HepG2 (cell line): ENCODE measurements around the gene CMTM1. TPM values are rescaled to one million over a fixed set of nuclear protein-coding genes. Genes with fewer than 3 reads are reported as not detected.

Source experiments
- ARID3A ChIP-seq: IDR thresholded peaks from 2 replicates; pipeline ENCODE4 v1.6.1; 2012; ENCODE audit warnings: low read depth, low read length, improper control_type of control experiment
- EHMT2 ChIP-seq: fragments of 200-600 bp; sonication (generic); IDR thresholded peaks from 2 replicates; pipeline ENCODE4 v1.7.0; 2017; ENCODE audit warnings: antibody characterized with exemption, low read depth, low read length, borderline replicate concordance
- ELF4 ChIP-seq: sonication (generic); formaldehyde crosslinking; IDR thresholded peaks from 2 replicates; pipeline ENCODE4 v1.5.0; 2020; ENCODE audit warnings: missing genetic modification reagents, mild to moderate bottlenecking, moderate library complexity, borderline replicate concordance
- FIP1L1 ChIP-seq: fragments of 200-400 bp; formaldehyde crosslinking; IDR thresholded peaks from 2 replicates; pipeline ENCODE4 v1.6.1; 2018; ENCODE audit warnings: low read depth, mild to moderate bottlenecking, low read length, moderate library complexity, borderline replicate concordance; ENCODE audit not compliant: insufficient read depth
- FOXO1 ChIP-seq: sonication (generic); formaldehyde crosslinking; IDR thresholded peaks from 2 replicates; pipeline ENCODE4 v1.4.0; 2020; ENCODE audit warnings: missing genetic modification reagents
- GATA4 ChIP-seq: sonication (generic); IDR thresholded peaks from 2 replicates; pipeline ENCODE4 v1.6.1; 2016; ENCODE audit warnings: antibody characterized with exemption, low read depth, borderline replicate concordance
- HOXA5 ChIP-seq: sonication (generic); formaldehyde crosslinking; IDR thresholded peaks from 2 replicates; pipeline ENCODE4 v1.4.0; 2020; ENCODE audit warnings: missing genetic modification reagents
- MAFF ChIP-seq: IDR thresholded peaks from 2 replicates; pipeline ENCODE4 v1.6.1; 2011; ENCODE audit warnings: low read depth, low read length, improper control_type of control experiment
- PHF20 ChIP-seq: sonication (generic); formaldehyde crosslinking; IDR thresholded peaks from 2 replicates; pipeline ENCODE4 v1.5.0; 2020; ENCODE audit warnings: mild to moderate bottlenecking, missing genetic modification reagents
- RBAK ChIP-seq: sonication (generic); formaldehyde crosslinking; IDR thresholded peaks from 2 replicates; pipeline ENCODE4 v1.5.1; 2020; ENCODE audit warnings: mild to moderate bottlenecking, missing genetic modification reagents
- RFXANK ChIP-seq: IDR thresholded peaks from 2 replicates; pipeline ENCODE4 v1.6.1; 2016
- SAP130 ChIP-seq: IDR thresholded peaks from 2 replicates; pipeline ENCODE4 v1.6.1; 2016; ENCODE audit warnings: low read depth
- SIN3B ChIP-seq: fragments of 150-350 bp; IDR thresholded peaks from 2 replicates; pipeline ENCODE4 v1.6.1; 2014; ENCODE audit warnings: low read length
- TGIF2 ChIP-seq: IDR thresholded peaks from 2 replicates; pipeline ENCODE4 v1.6.1; 2016; ENCODE audit warnings: control low read depth, missing compliant biosample characterization
- TOPORS ChIP-seq: sonication (generic); formaldehyde crosslinking; IDR thresholded peaks from 2 replicates; pipeline ENCODE4 v1.8.0; 2023; ENCODE audit warnings: mild to moderate bottlenecking, missing genetic modification reagents
- ZBTB3 ChIP-seq: sonication (generic); formaldehyde crosslinking; IDR thresholded peaks from 2 replicates; pipeline ENCODE4 v1.4.0; 2020; ENCODE audit warnings: low read depth, mild to moderate bottlenecking, moderate library complexity, missing genetic modification reagents, borderline replicate concordance
- ZC3H13 ChIP-seq: sonication (generic); formaldehyde crosslinking; IDR thresholded peaks from 2 replicates; pipeline ENCODE4 v1.8.1; 2023; ENCODE audit warnings: mild to moderate bottlenecking, missing genetic modification reagents, moderate library complexity
- ZMYM2 ChIP-seq: sonication (generic); formaldehyde crosslinking; IDR thresholded peaks from 2 replicates; pipeline ENCODE4 v1.8.0; 2022; ENCODE audit warnings: mild to moderate bottlenecking, missing genetic modification reagents
- ZNF264 ChIP-seq: sonication (generic); formaldehyde crosslinking; IDR thresholded peaks from 2 replicates; pipeline ENCODE4 v1.4.0; 2020; ENCODE audit warnings: missing genetic modification reagents
- ZNF446 ChIP-seq: sonication (generic); formaldehyde crosslinking; IDR thresholded peaks from 2 replicates; pipeline ENCODE4 v1.5.0; 2020; ENCODE audit warnings: mild to moderate bottlenecking, missing genetic modification reagents
- polyA plus RNA-seq, 8 experiments: library from polyadenylated mRNA; depleted of rRNA in 3 of 8; stranded (reverse) in 7 of 8; unstranded in 1 of 8; fragments of >200 nt; fragmentation: Illumina TruSeq in 4 of 8; extraction: Trizol in 4 of 8; gene quantifications; 2 replicates each; pipeline versions ENCODE4 v1.2.1 to v1.2.3, GENCODE V29; 2011 to 2016; ENCODE audit warnings: low read depth in 4 of 8, missing spikeins in 1 of 8, mixed read lengths in 1 of 8; ENCODE audit not compliant: insufficient read depth in 1 of 8
- total RNA-seq, 5 experiments: library from RNA; depleted of rRNA; stranded (reverse); fragments of >200 nt; fragmentation: Illumina TruSeq; extraction: Trizol; gene quantifications; 2 replicates each; pipeline ENCODE4 v1.2.3, GENCODE V29; 2016; ENCODE audit warnings: low read depth in 1 of 5
- TF ChIP-seq, protein P1 (sequence below): IDR thresholded peaks from 2 replicates; pipeline ENCODE4 v1.6.1; 2018; ENCODE audit warnings: missing genetic modification reagents
- TF ChIP-seq, protein P2 (sequence below): sonication (generic); formaldehyde crosslinking; IDR thresholded peaks from 2 replicates; pipeline ENCODE4 v1.4.0; 2020; ENCODE audit warnings: missing genetic modification reagents, borderline replicate concordance
- TF ChIP-seq, protein P3 (sequence below): sonication (generic); formaldehyde crosslinking; IDR thresholded peaks from 2 replicates; pipeline ENCODE4 v1.8.1; 2023; ENCODE audit warnings: mild to moderate bottlenecking, missing genetic modification reagents

CMTM1 gene
- total and polyA plus RNA-seq, 2 of the 13 experiments (the other 11 are each of a cell fraction or from before 2014, with no cell fraction given), result 1.7 to 2.9 TPM

DNA sequence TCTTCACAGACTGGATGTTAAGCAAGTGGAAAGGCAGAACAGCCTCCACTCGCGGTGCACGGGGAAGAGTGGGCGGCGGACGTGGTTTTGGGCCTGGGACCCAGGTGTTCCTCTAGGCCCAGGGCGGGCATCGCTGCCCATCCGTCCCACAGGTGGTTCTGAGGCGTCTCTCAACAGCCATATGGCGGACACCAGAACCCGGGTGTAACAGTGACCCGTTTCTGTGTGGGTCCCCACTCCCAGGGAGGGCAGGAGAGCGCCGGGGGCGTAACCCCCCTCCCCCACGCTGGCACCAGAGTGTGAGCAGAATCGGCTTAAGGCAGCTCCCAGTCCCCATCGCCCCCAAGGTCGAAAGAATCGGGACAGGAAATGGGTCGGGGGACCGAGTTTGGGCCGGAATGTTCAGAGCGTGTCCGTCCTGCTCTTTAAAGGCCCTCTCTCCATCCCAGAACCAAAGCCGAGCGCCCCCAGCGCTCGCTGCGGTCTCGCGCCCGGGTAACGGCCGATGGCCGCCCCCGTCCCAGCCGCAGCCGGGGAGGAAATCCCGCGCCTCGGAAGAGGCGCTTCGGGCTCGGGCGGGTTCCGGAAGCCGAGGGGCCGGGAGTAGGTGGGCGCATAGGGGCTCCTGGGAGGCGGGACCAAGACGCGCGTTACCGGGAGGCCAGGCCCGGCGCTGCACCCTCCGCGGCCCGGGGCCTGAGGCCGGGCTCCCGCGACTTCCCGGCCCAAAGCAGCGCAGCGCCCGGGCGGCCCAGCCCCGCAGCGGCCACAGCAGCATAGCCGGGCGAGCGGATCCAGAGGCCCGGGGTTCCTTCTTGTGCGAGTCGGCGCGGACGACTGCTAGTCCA lies 16.7 kb upstream of the CMTM1 start, which contains the start of gene TK2 (continued):
- TF ChIP-seq ARID3A, result no peak
- TF ChIP-seq ELF4, result peak; percentile 52; the same call in 1 of the 2 replicates
- no peak for TF ChIP-seq EHMT2
- TF ChIP-seq ZC3H13 (CRISPR knock-in tag), result peak; percentile 68; the same call in 1 of the 2 replicates
- TF ChIP-seq, protein P1, sequence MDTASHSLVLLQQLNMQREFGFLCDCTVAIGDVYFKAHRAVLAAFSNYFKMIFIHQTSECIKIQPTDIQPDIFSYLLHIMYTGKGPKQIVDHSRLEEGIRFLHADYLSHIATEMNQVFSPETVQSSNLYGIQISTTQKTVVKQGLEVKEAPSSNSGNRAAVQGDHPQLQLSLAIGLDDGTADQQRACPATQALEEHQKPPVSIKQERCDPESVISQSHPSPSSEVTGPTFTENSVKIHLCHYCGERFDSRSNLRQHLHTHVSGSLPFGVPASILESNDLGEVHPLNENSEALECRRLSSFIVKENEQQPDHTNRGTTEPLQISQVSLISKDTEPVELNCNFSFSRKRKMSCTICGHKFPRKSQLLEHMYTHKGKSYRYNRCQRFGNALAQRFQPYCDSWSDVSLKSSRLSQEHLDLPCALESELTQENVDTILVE (CRISPR knock-in tag), result peak; percentile 20; the same call in 1 of the 2 replicates
- TF ChIP-seq, protein P2, sequence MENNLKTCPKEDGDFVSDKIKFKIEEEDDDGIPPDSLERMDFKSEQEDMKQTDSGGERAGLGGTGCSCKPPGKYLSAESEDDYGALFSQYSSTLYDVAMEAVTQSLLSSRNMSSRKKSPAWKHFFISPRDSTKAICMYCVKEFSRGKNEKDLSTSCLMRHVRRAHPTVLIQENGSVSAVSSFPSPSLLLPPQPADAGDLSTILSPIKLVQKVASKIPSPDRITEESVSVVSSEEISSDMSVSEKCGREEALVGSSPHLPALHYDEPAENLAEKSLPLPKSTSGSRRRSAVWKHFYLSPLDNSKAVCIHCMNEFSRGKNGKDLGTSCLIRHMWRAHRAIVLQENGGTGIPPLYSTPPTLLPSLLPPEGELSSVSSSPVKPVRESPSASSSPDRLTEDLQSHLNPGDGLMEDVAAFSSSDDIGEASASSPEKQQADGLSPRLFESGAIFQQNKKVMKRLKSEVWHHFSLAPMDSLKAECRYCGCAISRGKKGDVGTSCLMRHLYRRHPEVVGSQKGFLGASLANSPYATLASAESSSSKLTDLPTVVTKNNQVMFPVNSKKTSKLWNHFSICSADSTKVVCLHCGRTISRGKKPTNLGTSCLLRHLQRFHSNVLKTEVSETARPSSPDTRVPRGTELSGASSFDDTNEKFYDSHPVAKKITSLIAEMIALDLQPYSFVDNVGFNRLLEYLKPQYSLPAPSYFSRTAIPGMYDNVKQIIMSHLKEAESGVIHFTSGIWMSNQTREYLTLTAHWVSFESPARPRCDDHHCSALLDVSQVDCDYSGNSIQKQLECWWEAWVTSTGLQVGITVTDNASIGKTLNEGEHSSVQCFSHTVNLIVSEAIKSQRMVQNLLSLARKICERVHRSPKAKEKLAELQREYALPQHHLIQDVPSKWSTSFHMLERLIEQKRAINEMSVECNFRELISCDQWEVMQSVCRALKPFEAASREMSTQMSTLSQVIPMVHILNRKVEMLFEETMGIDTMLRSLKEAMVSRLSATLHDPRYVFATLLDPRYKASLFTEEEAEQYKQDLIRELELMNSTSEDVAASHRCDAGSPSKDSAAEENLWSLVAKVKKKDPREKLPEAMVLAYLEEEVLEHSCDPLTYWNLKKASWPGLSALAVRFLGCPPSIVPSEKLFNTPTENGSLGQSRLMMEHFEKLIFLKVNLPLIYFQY (CRISPR knock-in tag), result peak; percentile 68; the same call in 1 of the 2 replicates
- TF ChIP-seq GATA4, result 0 out of 2 replicates have a peak, but pooled peaks have one; percentile 57
- TF ChIP-seq FIP1L1, result no peak
- TF ChIP-seq FOXO1 (CRISPR knock-in tag), result no peak
- peak; percentile 75; the same call in 1 of the 2 replicates for TF ChIP-seq PHF20
- TF ChIP-seq ZMYM2 (CRISPR knock-in tag), result no peak
- no peak for TF ChIP-seq MAFF
- peak; percentile 78; the same call in 1 of the 2 replicates for TF ChIP-seq HOXA5
- TF ChIP-seq, protein P3, sequence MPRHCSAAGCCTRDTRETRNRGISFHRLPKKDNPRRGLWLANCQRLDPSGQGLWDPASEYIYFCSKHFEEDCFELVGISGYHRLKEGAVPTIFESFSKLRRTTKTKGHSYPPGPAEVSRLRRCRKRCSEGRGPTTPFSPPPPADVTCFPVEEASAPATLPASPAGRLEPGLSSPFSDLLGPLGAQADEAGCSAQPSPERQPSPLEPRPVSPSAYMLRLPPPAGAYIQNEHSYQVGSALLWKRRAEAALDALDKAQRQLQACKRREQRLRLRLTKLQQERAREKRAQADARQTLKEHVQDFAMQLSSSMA (CRISPR knock-in tag), result no peak; the same call in 1 of the 2 replicates
- TF ChIP-seq TGIF2, result no peak
- peak; percentile 13; the same call in 1 of the 2 replicates for TF ChIP-seq ZNF264 (CRISPR knock-in tag)
- TF ChIP-seq RBAK (CRISPR knock-in tag), result no peak
- peak; percentile 65; the same call in 1 of the 2 replicates for TF ChIP-seq ZBTB3
- TF ChIP-seq TOPORS (CRISPR knock-in tag), result no peak
- TF ChIP-seq ZNF446, result peak; percentile 36; the same call in 1 of the 2 replicates
- TF ChIP-seq SIN3B, result no peak
- TF ChIP-seq RFXANK (CRISPR knock-in tag), result no peak
- peak; percentile 78 for TF ChIP-seq SAP130
